Neutrophil (primary cell): ENCODE results near the gene KCNJ10.

ENCODE experiments used
- H3K27ac ChIP-seq: fragments of 200-600 bp; sonication (generic); 2 replicates; pipeline ENCODE4 v1.5.1; 2016; ENCODE audit warnings: mild to moderate bottlenecking, moderate library complexity
- H3K27me3 ChIP-seq: fragments of 200-600 bp; sonication (generic); 2 replicates; pipeline ENCODE4 v1.6.0; 2016; ENCODE audit warnings: mild to moderate bottlenecking
- H3K36me3 ChIP-seq: fragments of 200-600 bp; sonication (generic); 2 replicates; pipeline ENCODE4 v1.5.1; 2017
- H3K4me1 ChIP-seq, 2 experiments: fragments of 200-600 bp in 1 of 2; sonication (generic) in 1 of 2; 1 replicate in 1 of 2; 2 replicates in 1 of 2; pipeline versions ENCODE4 v1.5.1 to v1.6.1; 2013 to 2016; ENCODE audit warnings: low read depth in 1 of 2, low read length in 1 of 2, mild to moderate bottlenecking in 1 of 2, moderate library complexity in 1 of 2; ENCODE audit not compliant: control insufficient read depth in 1 of 2, insufficient read depth in 1 of 2
- H3K4me3 ChIP-seq, 2 experiments: fragments of 200-600 bp in 1 of 2; sonication (generic) in 1 of 2; 1 replicate in 1 of 2; 2 replicates in 1 of 2; pipeline ENCODE4 v1.5.1; 2013 to 2016; ENCODE audit warnings: low read depth in 1 of 2, low read length in 1 of 2, mild to moderate bottlenecking in 1 of 2, moderate library complexity in 1 of 2
- H3K9me3 ChIP-seq: fragments of 200-600 bp; sonication (generic); 2 replicates; pipeline ENCODE4 v1.5.1; 2016
- CTCF ChIP-seq: fragments of 200-600 bp; sonication (generic); IDR thresholded peaks from 2 replicates; pipeline ENCODE4 v1.5.1; 2016; ENCODE audit warnings: antibody characterized with exemption

KCNJ10 gene

GRCh38 chr1:159962176-159962575 lies 107.8 kb downstream of the KCNJ10 start:
- H3K4me3 ChIP-seq: no peak overlapping the region
- H3K27me3 ChIP-seq: peaks cover 26% of the 10 kb centered on the region
- no peak overlapping the region for H3K27ac ChIP-seq
- H3K36me3 ChIP-seq: no peaks in the 10 kb centered on the region
- no peak for TF ChIP-seq CTCF
- H3K9me3 ChIP-seq: no peaks in the 10 kb centered on the region
- H3K4me1 ChIP-seq: no peaks in the 10 kb centered on the region

GRCh38 chr1:159961636-159962035 lies 108.3 kb downstream of the KCNJ10 start:
- Histone ChIP-seq H3K36me3 (no peaks in the 10 kb centered on the region), H3K27ac (no peak overlapping the region), H3K27me3 (peaks cover 24% of the 10 kb centered on the region), H3K9me3 (no peaks in the 10 kb centered on the region), H3K4me1 (no peaks in the 10 kb centered on the region), H3K4me3 (no peak overlapping the region)
- no peak for TF ChIP-seq CTCF

GRCh38 chr1:159960721-159961381 lies 109.1 kb downstream of the KCNJ10 start:
- no peaks in the 10 kb centered on the region for H3K9me3 ChIP-seq
- H3K27ac ChIP-seq: no peak overlapping the region
- no peaks in the 10 kb centered on the region for H3K36me3 ChIP-seq
- H3K4me3 ChIP-seq: no peak overlapping the region
- H3K4me1 ChIP-seq: no peaks in the 10 kb centered on the region
- TF ChIP-seq CTCF: no peak
- H3K27me3 ChIP-seq: peaks cover 17% of the 10 kb centered on the region

DNA sequence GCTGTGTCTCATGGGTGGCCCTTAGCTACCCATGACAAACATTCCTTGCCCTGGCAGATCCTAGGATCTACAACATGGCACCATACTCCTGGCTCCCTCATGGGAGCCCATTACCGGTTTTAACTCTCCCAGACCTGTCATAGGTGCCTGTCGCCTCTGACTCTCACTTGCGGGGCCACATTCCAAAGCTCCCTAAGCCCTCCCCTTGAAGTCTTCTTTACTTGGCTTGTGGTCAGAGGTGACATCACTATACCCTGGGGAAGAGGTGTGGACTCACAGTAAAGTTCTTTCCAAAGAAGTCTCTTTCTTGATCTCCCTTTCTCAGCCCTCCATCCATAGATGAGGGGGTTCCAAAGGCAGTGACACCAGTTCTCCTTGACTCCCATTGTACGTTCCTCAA lies 110.5 kb downstream of the KCNJ10 start:
- Histone ChIP-seq H3K36me3 (no peaks in the 10 kb centered on the region), H3K9me3 (no peaks in the 10 kb centered on the region), H3K27ac (no peak overlapping the region), H3K4me1 (no peaks in the 10 kb centered on the region), H3K27me3 (peaks cover 5% of the 10 kb centered on the region), H3K4me3 (no peak overlapping the region)
- TF ChIP-seq CTCF: no peak

DNA sequence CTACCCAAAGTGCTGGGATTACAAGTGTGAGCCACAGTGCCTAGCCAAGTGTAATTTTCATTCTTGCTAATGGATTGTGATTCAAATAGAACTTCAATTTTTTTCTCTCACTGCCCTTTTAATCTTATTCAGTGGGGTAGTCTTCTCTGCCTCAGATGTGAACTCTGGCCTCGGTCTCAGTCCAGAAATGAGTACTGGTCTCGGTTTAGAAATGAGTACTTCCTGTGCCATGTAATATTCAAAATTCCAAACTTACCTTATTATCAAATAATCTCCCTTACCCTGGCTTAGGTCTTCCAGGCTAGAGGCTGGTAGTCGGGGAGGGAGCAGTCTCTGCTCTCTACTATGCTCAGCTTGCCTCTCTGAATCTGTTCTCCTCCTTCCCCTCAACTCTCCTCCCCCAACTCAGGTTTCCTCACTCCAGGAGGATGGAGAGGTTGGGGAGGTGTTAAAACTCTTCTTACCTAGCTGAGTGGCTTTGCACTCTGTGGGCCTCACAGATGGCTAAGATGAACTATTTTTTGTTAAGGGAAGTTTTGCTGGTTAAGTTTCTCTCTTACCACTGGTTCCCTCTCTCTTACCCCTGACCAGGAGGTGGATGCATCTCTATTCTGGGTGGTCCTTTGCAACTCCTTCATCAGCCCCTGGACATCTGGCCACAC lies 111.1 kb downstream of the KCNJ10 start:
- Histone ChIP-seq H3K36me3 (no peaks in the 10 kb centered on the region), H3K27me3 (no peaks in the 10 kb centered on the region), H3K27ac (no peak overlapping the region), H3K4me1 (no peaks in the 10 kb centered on the region), H3K9me3 (no peaks in the 10 kb centered on the region), H3K4me3 (no peak overlapping the region)
- TF ChIP-seq CTCF: no peak
